B cell (primary cell): ENCODE data around the gene NKAIN2.

Source experiments
- EZH2 ChIP-seq: IDR thresholded peaks from 2 replicates; pipeline ENCODE4 v1.6.1; 2012; ENCODE audit warnings: borderline replicate concordance, low read depth, mild to moderate bottlenecking, moderate library complexity, low read length; ENCODE audit not compliant: insufficient read depth, poor library complexity, severe bottlenecking
- TF ChIP-seq, protein P1 (sequence below): fragments of 200-600 bp; IDR thresholded peaks from one replicate; pipeline ENCODE4 v1.8.0; 2022; ENCODE audit warnings: antibody characterized with exemption, mild to moderate bottlenecking

DNA sequence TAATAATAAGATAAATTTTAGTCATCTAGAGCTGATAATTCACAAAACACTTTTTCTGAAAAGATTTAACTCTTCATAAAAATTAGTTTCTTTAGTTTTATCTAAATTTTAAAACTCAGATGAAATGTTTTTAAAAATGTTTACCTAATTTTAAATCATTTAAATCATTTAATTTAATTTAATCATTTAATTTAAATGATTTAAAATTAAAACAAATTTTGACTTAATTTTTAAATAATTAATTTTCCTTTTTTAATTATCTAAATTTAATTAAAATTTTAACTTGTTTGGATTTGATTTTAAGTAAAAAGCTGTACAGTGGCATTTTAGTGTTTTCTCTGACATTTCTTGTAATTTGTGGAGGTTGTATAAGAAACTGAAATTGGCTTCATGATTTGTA is 1026.8 kb downstream of the NKAIN2 start:
- no peak for TF ChIP-seq EZH2
- TF ChIP-seq, protein P1, sequence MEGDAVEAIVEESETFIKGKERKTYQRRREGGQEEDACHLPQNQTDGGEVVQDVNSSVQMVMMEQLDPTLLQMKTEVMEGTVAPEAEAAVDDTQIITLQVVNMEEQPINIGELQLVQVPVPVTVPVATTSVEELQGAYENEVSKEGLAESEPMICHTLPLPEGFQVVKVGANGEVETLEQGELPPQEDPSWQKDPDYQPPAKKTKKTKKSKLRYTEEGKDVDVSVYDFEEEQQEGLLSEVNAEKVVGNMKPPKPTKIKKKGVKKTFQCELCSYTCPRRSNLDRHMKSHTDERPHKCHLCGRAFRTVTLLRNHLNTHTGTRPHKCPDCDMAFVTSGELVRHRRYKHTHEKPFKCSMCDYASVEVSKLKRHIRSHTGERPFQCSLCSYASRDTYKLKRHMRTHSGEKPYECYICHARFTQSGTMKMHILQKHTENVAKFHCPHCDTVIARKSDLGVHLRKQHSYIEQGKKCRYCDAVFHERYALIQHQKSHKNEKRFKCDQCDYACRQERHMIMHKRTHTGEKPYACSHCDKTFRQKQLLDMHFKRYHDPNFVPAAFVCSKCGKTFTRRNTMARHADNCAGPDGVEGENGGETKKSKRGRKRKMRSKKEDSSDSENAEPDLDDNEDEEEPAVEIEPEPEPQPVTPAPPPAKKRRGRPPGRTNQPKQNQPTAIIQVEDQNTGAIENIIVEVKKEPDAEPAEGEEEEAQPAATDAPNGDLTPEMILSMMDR: no peak
